GM20000 (cell line): ENCODE results near the gene SC5D.

ENCODE experiments used
- DNase-seq: peaks from one replicate; pipeline ENCODE4 v3.0.0; 2012; ENCODE audit warnings: low spot score
- TF ChIP-seq, protein P1 (sequence below): IDR thresholded peaks from 2 replicates; pipeline ENCODE4 v1.5.1; 2012; ENCODE audit warnings: mild to moderate bottlenecking, control low read depth; ENCODE audit errors: extremely low read depth, missing control alignments

Gene SC5D

DNA sequence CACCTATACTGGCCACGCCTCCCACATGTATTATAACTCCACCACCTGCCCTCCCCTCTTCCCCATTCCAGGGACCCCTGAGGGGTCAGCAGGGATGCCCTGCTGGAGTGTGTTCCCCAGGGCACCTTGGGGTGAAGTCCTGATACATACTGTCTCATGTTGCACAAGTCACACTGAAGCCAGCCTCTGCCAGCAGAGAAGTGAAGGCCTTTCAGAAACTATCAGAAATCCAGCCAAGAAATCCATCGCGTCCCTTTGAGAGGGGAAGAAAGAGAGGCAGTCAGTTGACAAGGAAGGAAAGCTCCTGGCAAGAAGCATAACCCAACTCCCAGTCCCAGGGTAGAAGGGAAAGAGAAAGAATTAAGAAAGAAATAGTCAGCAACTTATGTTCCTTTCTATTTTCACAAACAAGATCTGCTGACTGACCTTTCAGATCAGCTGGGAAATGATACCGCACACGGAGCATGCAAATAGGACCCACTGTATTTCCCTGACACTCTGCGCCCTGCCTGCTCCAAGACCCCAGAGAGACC, 45.2 kb downstream of the SC5D start:
- TF ChIP-seq, protein P1, sequence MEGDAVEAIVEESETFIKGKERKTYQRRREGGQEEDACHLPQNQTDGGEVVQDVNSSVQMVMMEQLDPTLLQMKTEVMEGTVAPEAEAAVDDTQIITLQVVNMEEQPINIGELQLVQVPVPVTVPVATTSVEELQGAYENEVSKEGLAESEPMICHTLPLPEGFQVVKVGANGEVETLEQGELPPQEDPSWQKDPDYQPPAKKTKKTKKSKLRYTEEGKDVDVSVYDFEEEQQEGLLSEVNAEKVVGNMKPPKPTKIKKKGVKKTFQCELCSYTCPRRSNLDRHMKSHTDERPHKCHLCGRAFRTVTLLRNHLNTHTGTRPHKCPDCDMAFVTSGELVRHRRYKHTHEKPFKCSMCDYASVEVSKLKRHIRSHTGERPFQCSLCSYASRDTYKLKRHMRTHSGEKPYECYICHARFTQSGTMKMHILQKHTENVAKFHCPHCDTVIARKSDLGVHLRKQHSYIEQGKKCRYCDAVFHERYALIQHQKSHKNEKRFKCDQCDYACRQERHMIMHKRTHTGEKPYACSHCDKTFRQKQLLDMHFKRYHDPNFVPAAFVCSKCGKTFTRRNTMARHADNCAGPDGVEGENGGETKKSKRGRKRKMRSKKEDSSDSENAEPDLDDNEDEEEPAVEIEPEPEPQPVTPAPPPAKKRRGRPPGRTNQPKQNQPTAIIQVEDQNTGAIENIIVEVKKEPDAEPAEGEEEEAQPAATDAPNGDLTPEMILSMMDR = no peak
- DNase-seq = no peak

GRCh38 chr11:121338536-121338935, 46.0 kb downstream of the SC5D start:
- TF ChIP-seq, protein P1 = no peak
- DNase-seq = no peak

DNA sequence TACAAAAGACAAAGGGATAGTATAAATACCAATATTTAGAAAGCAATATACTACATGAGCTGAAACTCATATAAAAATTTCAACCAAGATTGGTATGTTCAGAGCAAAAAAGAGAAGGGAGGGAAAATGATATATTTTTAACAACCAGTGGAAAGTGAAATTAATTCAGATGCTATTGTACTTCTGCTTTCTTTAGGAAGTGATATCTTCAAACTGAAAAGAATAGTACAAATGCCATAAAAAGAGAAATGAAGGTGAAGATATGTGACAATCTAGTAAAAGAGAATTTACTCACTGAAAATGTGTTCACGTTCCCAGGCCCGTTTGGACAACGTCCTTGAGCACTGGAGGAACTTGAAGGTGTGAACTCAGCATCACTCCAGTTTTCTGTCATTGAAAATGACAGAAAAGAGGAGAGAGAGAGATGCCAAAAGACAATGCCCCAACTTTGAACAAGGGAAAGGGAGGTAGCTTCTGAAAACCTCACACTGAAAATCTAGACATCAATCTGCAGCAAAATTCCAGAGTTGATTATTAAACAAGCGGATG, 47.5 kb downstream of the SC5D start:
- TF ChIP-seq, protein P1 = no peak
- no peak for DNase-seq

DNA sequence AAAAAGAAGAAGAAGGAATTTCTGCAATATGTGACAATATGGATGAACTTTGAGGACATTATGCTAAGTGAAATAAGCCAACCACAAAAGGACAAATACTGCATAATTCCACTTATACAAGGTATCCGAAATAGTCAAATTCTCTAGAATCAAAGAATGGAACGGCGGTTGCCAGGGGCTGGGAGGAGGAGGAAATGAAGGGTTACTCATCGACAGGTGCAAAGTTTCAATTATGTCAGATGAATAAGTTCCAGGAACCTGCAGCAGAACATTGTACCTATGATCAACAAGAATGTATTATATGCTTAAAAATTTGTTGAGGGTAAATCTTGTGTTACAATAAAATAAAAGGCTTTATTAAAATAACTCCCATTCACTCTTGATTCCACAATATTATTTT, 49.0 kb downstream of the SC5D start:
- no peak for DNase-seq
- TF ChIP-seq, protein P1 = no peak

GRCh38 chr11:121344824-121345223, 52.3 kb downstream of the SC5D start:
- no peak for DNase-seq
- TF ChIP-seq, protein P1 = no peak

GRCh38 chr11:121347094-121347493, 54.5 kb downstream of the SC5D start:
- TF ChIP-seq, protein P1 = no peak
- no peak for DNase-seq

- no peak for DNase-seq
- TF ChIP-seq, protein P1 = no peak
Observed at GRCh38 chr11:121347813-121348212, 55.2 kb downstream of the SC5D start.
